ENCODE data around the gene EPS15.

DNA sequence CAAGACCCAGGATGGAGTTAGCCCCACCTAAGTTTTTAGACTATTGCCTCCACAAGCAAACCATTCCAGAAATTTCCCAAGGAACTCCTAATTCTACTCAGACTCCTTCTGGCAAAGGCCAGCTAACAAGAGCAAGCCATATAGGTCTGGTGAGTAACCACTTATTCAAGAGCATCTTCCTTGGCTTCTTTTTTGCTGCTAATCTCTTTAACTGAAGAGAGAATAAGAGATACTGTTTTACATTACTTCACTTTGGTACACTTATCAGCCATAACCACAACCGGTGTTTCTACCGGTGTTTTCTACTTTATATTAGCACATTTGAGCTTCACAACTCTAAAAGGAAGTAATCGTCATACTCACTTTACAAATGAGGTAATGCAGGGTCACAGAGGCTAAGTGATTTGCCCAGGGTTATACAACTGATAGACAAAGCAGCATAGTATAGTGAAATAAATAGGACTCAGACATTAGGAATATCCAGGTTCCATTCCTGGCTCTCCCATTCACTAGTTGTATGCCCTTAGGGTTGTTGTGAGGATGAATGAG lies 1.7 kb upstream of the EPS15 start:
- TF ChIP-seq CSRNP3 (CRISPR knock-in tag; IDR thresholded peaks at IDR 0.05) (no peak), GLIS3 (CRISPR knock-in tag; IDR thresholded peaks at IDR 0.05) (no peak)
- TF ChIP-seq, protein P1, sequence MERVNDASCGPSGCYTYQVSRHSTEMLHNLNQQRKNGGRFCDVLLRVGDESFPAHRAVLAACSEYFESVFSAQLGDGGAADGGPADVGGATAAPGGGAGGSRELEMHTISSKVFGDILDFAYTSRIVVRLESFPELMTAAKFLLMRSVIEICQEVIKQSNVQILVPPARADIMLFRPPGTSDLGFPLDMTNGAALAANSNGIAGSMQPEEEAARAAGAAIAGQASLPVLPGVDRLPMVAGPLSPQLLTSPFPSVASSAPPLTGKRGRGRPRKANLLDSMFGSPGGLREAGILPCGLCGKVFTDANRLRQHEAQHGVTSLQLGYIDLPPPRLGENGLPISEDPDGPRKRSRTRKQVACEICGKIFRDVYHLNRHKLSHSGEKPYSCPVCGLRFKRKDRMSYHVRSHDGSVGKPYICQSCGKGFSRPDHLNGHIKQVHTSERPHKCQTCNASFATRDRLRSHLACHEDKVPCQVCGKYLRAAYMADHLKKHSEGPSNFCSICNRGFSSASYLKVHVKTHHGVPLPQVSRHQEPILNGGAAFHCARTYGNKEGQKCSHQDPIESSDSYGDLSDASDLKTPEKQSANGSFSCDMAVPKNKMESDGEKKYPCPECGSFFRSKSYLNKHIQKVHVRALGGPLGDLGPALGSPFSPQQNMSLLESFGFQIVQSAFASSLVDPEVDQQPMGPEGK (CRISPR knock-in tag; IDR thresholded peaks at IDR 0.05; ENCODE audit: borderline replicate concordance), result no peak
